ENCODE results near the gene PROX1.

PROX1 gene

DNA sequence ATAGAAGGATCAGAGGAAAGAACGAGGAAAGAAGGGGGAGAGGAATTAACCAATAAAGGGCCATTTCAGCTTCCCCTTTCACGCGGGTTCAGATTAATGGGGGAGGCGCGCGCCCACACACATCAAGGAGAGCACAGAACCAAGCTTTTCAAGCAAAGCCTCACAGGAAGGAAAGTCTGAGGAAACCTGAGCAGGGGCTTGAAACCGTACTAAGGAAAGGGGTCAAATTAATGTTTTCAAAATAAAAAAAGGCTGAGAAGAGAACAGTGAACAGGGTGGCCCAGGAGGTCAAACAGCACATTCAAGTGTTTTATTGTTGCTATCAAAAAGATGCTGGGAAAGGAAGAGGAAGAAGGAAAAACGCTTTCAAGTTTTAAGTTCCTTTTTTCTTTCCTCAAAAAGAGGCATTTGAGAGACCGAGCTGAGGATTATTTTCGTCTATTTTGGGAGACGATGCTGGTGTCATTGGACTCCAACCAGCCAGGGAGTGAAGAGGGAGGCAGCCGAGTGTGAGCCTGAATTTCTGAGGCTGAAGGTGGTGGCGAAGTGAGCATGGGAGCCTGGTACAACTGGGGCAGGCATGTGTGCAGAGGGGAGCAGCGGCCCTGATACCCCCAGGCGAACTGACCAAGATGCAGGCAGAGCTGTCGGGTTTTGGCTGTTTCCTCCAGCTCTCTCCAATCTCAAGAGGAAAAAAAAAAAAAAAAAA is 88.4 kb downstream of the PROX1 start:
- TF ChIP-seq EZH2phosphoT487 (IDR thresholded peaks at IDR 0.05; ENCODE audit: borderline replicate concordance, low read length), result no peak
- TF ChIP-seq, protein P1, sequence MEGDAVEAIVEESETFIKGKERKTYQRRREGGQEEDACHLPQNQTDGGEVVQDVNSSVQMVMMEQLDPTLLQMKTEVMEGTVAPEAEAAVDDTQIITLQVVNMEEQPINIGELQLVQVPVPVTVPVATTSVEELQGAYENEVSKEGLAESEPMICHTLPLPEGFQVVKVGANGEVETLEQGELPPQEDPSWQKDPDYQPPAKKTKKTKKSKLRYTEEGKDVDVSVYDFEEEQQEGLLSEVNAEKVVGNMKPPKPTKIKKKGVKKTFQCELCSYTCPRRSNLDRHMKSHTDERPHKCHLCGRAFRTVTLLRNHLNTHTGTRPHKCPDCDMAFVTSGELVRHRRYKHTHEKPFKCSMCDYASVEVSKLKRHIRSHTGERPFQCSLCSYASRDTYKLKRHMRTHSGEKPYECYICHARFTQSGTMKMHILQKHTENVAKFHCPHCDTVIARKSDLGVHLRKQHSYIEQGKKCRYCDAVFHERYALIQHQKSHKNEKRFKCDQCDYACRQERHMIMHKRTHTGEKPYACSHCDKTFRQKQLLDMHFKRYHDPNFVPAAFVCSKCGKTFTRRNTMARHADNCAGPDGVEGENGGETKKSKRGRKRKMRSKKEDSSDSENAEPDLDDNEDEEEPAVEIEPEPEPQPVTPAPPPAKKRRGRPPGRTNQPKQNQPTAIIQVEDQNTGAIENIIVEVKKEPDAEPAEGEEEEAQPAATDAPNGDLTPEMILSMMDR (IDR thresholded peaks at IDR 0.05; ENCODE audit: low read depth, low read length, poor library complexity, severe bottlenecking), result no peak
- Histone ChIP-seq H3K4me2 (ENCODE audit: low read length) (no peak overlapping the region), H3F3A (ENCODE audit: control insufficient read depth, insufficient read depth) (no peaks in the 10 kb centered on the region), H4K20me1 (ENCODE audit: control insufficient read depth, insufficient read depth, low read depth, low read length) (no peaks in the 10 kb centered on the region), H3K9me3 (ENCODE audit: control insufficient read depth, insufficient read depth, low read length) (no peaks in the 10 kb centered on the region), H3K4me1 (ENCODE audit: control insufficient read depth, low read length) (no peaks in the 10 kb centered on the region), H3K36me3 (ENCODE audit: control insufficient read depth, low read length) (no peaks in the 10 kb centered on the region), H3K9me2 (replicated peaks; ENCODE audit: control insufficient read depth, low read length) (no peaks in the 10 kb centered on the region; the same call in 1 of the 2 replicates), H3K4me3 (ENCODE audit: low read length) (no peak overlapping the region), H3K27me3 (ENCODE audit: control insufficient read depth, low read length) (no peaks in the 10 kb centered on the region), H3K27ac (ENCODE audit: low read depth, low read length) (no peak overlapping the region), H3K79me2 (ENCODE audit: control insufficient read depth, low read length) (no peaks in the 10 kb centered on the region)

DNA sequence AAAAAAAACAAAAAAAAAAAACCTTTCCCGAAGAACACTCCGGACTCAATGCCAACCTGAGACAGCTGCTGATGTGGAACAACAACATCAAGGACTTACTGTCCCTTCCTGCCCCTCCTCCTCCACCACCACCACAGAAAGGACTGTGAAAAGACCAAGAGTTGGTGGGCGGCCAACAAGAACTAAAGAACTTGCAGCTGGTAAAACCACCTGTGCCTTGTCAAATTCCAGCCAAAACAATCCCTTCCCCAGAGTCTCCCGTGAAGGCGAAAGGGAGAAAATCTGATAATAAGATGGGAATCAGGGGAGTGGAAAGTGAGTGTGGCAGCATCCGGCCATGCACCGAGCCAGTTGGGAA is 88.9 kb downstream of the PROX1 start:
- Histone ChIP-seq H3K4me1 (ENCODE audit: control insufficient read depth, low read length) (no peaks in the 10 kb centered on the region), H3K36me3 (ENCODE audit: control insufficient read depth, low read length) (no peaks in the 10 kb centered on the region), H3K9me2 (replicated peaks; ENCODE audit: control insufficient read depth, low read length) (no peaks in the 10 kb centered on the region; the same call in 1 of the 2 replicates), H3K27me3 (ENCODE audit: control insufficient read depth, low read length) (no peaks in the 10 kb centered on the region), H3K27ac (ENCODE audit: low read depth, low read length) (no peak overlapping the region), H3K4me2 (ENCODE audit: low read length) (no peak overlapping the region), H3K9me3 (ENCODE audit: control insufficient read depth, insufficient read depth, low read length) (no peaks in the 10 kb centered on the region), H3K4me3 (ENCODE audit: low read length) (no peak overlapping the region), H3K79me2 (ENCODE audit: control insufficient read depth, low read length) (no peaks in the 10 kb centered on the region), H3F3A (ENCODE audit: control insufficient read depth, insufficient read depth) (no peaks in the 10 kb centered on the region), H4K20me1 (ENCODE audit: control insufficient read depth, insufficient read depth, low read depth, low read length) (no peaks in the 10 kb centered on the region)
- no peak for TF ChIP-seq EZH2phosphoT487 (IDR thresholded peaks at IDR 0.05; ENCODE audit: borderline replicate concordance, low read length)
- TF ChIP-seq, protein P1 (IDR thresholded peaks at IDR 0.05; ENCODE audit: low read depth, low read length, poor library complexity, severe bottlenecking), result no peak

DNA sequence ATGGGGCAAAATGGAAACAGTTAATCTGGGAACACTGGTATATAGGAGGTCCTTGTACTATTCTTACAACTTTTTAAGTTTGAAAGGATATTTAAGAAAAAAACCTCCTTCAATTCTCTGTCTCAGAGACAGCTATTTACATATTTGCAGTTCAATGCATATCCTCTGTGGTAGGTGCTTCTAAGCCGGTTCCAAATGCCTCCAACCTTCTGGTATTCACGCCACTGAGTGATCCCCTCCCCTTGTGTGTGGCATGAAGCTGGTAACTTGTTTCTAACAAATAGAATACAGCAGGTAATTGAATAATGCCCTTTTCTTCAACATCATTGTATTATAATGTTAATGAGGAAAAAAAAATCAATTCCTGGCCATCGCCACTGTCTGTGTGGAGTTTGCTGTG is 91.2 kb downstream of the PROX1 start:
- Histone ChIP-seq H3K9me2 (replicated peaks; ENCODE audit: control insufficient read depth, low read length) (no peaks in the 10 kb centered on the region), H4K20me1 (ENCODE audit: control insufficient read depth, insufficient read depth, low read depth, low read length) (no peaks in the 10 kb centered on the region), H3K27ac (ENCODE audit: low read depth, low read length) (no peak overlapping the region), H3K4me1 (ENCODE audit: control insufficient read depth, low read length) (no peaks in the 10 kb centered on the region), H3K4me3 (ENCODE audit: low read length) (no peak overlapping the region), H3K79me2 (ENCODE audit: control insufficient read depth, low read length) (no peaks in the 10 kb centered on the region), H3F3A (ENCODE audit: control insufficient read depth, insufficient read depth) (no peaks in the 10 kb centered on the region), H3K9me3 (ENCODE audit: control insufficient read depth, insufficient read depth, low read length) (no peaks in the 10 kb centered on the region), H3K4me2 (ENCODE audit: low read length) (no peak overlapping the region), H3K27me3 (ENCODE audit: control insufficient read depth, low read length) (no peaks in the 10 kb centered on the region), H3K36me3 (ENCODE audit: control insufficient read depth, low read length) (no peaks in the 10 kb centered on the region)
- TF ChIP-seq, protein P1 (IDR thresholded peaks at IDR 0.05; ENCODE audit: low read depth, low read length, poor library complexity, severe bottlenecking), result no peak
- TF ChIP-seq EZH2phosphoT487 (IDR thresholded peaks at IDR 0.05; ENCODE audit: borderline replicate concordance, low read length), result no peak

Data from DOHH2 (cell line).